HCT116 (cell line): ENCODE measurements around the gene AAMP. TPM values are rescaled to one million over a fixed set of nuclear protein-coding genes. Genes with fewer than 3 reads are reported as not detected.
A peak's percentile ranks its signal among the peaks of the same experiment; 100 is the strongest.

ENCODE experiments used
- ATAC-seq: fragments of 200-7000 bp; cut with Tn5 transposase; 2 replicates; pipeline ENCODE4 v1.9.1; 2020; ENCODE audit warnings: mild to moderate bottlenecking, moderate library complexity
- BruUV-seq: library from RNA; stranded (reverse); fragments of 400-500 nt; replicated peaks from 2 replicates; lab custom pipeline; 2021; lab: Mats Ljungman, UMichigan
- CTCF ChIA-PET: fragments of 300-600 bp; sonication (Branson Sonifier 250); formaldehyde crosslinking; loops from one replicate; lab custom pipeline; 2021; ENCODE audit warnings: antibody characterized with exemption; lab: Charles Lee
- POLR2A ChIA-PET: fragments of 300-600, 350-600 bp; sonication (Branson Sonifier 250); formaldehyde crosslinking; loops from one replicate; lab custom pipeline; 2021; ENCODE audit warnings: antibody characterized with exemption; lab: Charles Lee
- RAD21 ChIA-PET, 2 experiments: fragments of 300-600 bp; sonication (Branson Sonifier 250); formaldehyde crosslinking; loops; one replicate each; lab custom pipeline; 2023; ENCODE audit warnings: low total read pairs in 2 of 2; ENCODE audit not compliant: uncharacterized antibody in 2 of 2, unreplicated experiment in 2 of 2, low non-redundant PET in 1 of 2; lab: Charles Lee
- DNase-seq: peaks from one replicate; pipeline ENCODE4 v3.0.0-alpha.2; 2010; ENCODE audit warnings: low read depth, low spot score
- H2AFZ ChIP-seq: fragments of 200-600 bp; shearing (Covaris generic), sonication (generic); 2 replicates; pipeline ENCODE4 v1.6.1; 2017; ENCODE audit warnings: low read depth, mixed run types, mixed read lengths, antibody characterized with exemption, low read length; ENCODE audit not compliant: poor library complexity, severe bottlenecking
- H3K27ac ChIP-seq: 2 replicates; pipeline ENCODE4 v1.5.1; 2012; ENCODE audit warnings: low read depth, low read length
- H3K27me3 ChIP-seq: fragments of 200-600 bp; sonication (generic); 2 replicates; pipeline ENCODE4 v1.6.1; 2016; ENCODE audit warnings: mixed run types, low read length, mixed read lengths; ENCODE audit not compliant: insufficient read depth
- H3K36me3 ChIP-seq, 2 experiments: fragments of 200-500 bp in 1 of 2; fragments of 200-600 bp in 1 of 2; sonication (Bioruptor generic) in 1 of 2; sonication (generic) in 1 of 2; 2 replicates each; pipeline versions ENCODE4 v1.5.1 to v1.6.1; 2014 to 2016; ENCODE audit warnings: low read length in 2 of 2, inconsistent platforms in 1 of 2, mixed read lengths in 1 of 2, mixed run types in 1 of 2; ENCODE audit not compliant: insufficient read depth in 2 of 2, control insufficient read depth in 1 of 2
- H3K4me1 ChIP-seq, 2 experiments: fragments of 200-600 bp in 1 of 2; sonication (generic) in 1 of 2; 2 replicates each; pipeline versions ENCODE4 v1.5.1 to v1.6.1; 2012 to 2017; ENCODE audit warnings: low read length in 2 of 2, inconsistent platforms in 1 of 2, mild to moderate bottlenecking in 1 of 2, mixed read lengths in 1 of 2, mixed run types in 1 of 2, moderate library complexity in 1 of 2; ENCODE audit not compliant: insufficient read depth in 2 of 2, control insufficient read depth in 1 of 2
- H3K4me2 ChIP-seq: fragments of 200-600 bp; sonication (generic); 2 replicates; pipeline ENCODE4 v1.6.1; 2017; ENCODE audit warnings: mixed run types, low read length, mixed read lengths
- H3K4me3 ChIP-seq, 2 experiments: fragments of 200-600 bp in 1 of 2; sonication (generic) in 1 of 2; replicated peaks in 1 of 2; 2 replicates each; pipeline ENCODE4 v1.5.1; 2011 to 2016; ENCODE audit warnings: low read length in 2 of 2, control low read depth in 1 of 2, low read depth in 1 of 2, mild to moderate bottlenecking in 1 of 2, mixed read lengths in 1 of 2, mixed run types in 1 of 2
- H3K79me2 ChIP-seq: fragments of 200-600 bp; sonication (generic); 2 replicates; pipeline ENCODE4 v1.6.1; 2017; ENCODE audit warnings: mild to moderate bottlenecking, mixed run types, low read length, moderate library complexity, mixed read lengths; ENCODE audit not compliant: insufficient read depth
- H3K9ac ChIP-seq: fragments of 200-600 bp; sonication (generic); 2 replicates; pipeline ENCODE4 v1.6.1; 2016; ENCODE audit warnings: low read length, mixed read lengths
- H3K9me2 ChIP-seq: fragments of 200-600 bp; sonication (generic), shearing (Covaris generic); 2 replicates; pipeline ENCODE4 v1.6.1; 2017; ENCODE audit warnings: mixed run types, mild to moderate bottlenecking, moderate library complexity; ENCODE audit not compliant: insufficient read depth
- H3K9me3 ChIP-seq, 2 experiments: fragments of 200-500 bp in 1 of 2; fragments of 200-600 bp in 1 of 2; sonication (Bioruptor generic) in 1 of 2; sonication (generic) in 1 of 2; 2 replicates each; pipeline ENCODE4 v1.6.1; 2014 to 2017; ENCODE audit warnings: low read length in 2 of 2, mixed read lengths in 2 of 2, inconsistent platforms in 1 of 2, low read depth in 1 of 2, mild to moderate bottlenecking in 1 of 2, mixed run types in 1 of 2, moderate library complexity in 1 of 2; ENCODE audit not compliant: control insufficient read depth in 1 of 2, insufficient read depth in 1 of 2
- H4K20me1 ChIP-seq: fragments of 200-600 bp; sonication (generic), shearing (Covaris generic); 2 replicates; pipeline ENCODE4 v1.6.1; 2017; ENCODE audit warnings: mixed run types, mild to moderate bottlenecking, moderate library complexity; ENCODE audit not compliant: insufficient read depth
- ATF3 ChIP-seq: IDR thresholded peaks from 2 replicates; pipeline ENCODE4 v1.6.1; 2012
- CBX3 ChIP-seq: IDR thresholded peaks from 2 replicates; pipeline ENCODE4 v1.6.1; 2012; ENCODE audit warnings: low read depth
- CEBPB ChIP-seq: IDR thresholded peaks from 2 replicates; pipeline ENCODE4 v1.6.1; 2012; ENCODE audit warnings: low read depth
- CTCF ChIP-seq, 3 experiments: fragments of 200-600 bp in 1 of 3; sonication (generic) in 1 of 3; IDR thresholded peaks in 2 of 3; conservative IDR thresholded peaks in 1 of 3; 2 replicates each; pipeline ENCODE4 v1.5.1; 2012 to 2017; ENCODE audit warnings: low read depth in 2 of 3, low read length in 2 of 3, antibody characterized with exemption in 1 of 3, borderline replicate concordance in 1 of 3, control low read depth in 1 of 3, mild to moderate bottlenecking in 1 of 3, mixed read lengths in 1 of 3, mixed run types in 1 of 3, moderate library complexity in 1 of 3; ENCODE audit not compliant: insufficient read depth in 1 of 3
- EGR1 ChIP-seq: IDR thresholded peaks from 2 replicates; pipeline ENCODE4 v1.6.1; 2012; ENCODE audit warnings: low read depth
- ELF1 ChIP-seq: IDR thresholded peaks from 2 replicates; pipeline ENCODE4 v1.6.1; 2012; ENCODE audit warnings: low read depth, borderline replicate concordance
- EZH2phosphoT487 ChIP-seq: fragments of 200-600 bp; IDR thresholded peaks from 2 replicates; pipeline ENCODE4 v1.6.1; 2018; ENCODE audit warnings: antibody characterized with exemption, borderline replicate concordance
- MAX ChIP-seq: IDR thresholded peaks from 2 replicates; pipeline ENCODE4 v1.6.1; 2012
- POLR2A ChIP-seq: IDR thresholded peaks from 2 replicates; pipeline ENCODE4 v1.7.0; 2011; ENCODE audit warnings: borderline replicate concordance; ENCODE audit not compliant: insufficient read depth, insufficient read length; ENCODE audit errors: extremely low read depth
- POLR2AphosphoS5 ChIP-seq: IDR thresholded peaks from 2 replicates; pipeline ENCODE4 v1.6.1; 2011; ENCODE audit warnings: mild to moderate bottlenecking, low read depth, low read length, moderate library complexity
- RAD21 ChIP-seq: IDR thresholded peaks from 2 replicates; pipeline ENCODE4 v1.6.1; 2012; ENCODE audit warnings: low read depth, mild to moderate bottlenecking
- REST ChIP-seq: IDR thresholded peaks from 2 replicates; pipeline ENCODE4 v1.6.1; 2012; ENCODE audit warnings: low read depth
- SIN3A ChIP-seq: IDR thresholded peaks from 2 replicates; pipeline ENCODE4 v1.6.1; 2012; ENCODE audit warnings: low read depth
- TCF7L2 ChIP-seq: IDR thresholded peaks from 2 replicates; pipeline ENCODE4 v1.7.0; 2011; ENCODE audit warnings: borderline replicate concordance, inconsistent platforms; ENCODE audit not compliant: insufficient read depth, insufficient read length; ENCODE audit errors: extremely low read depth
- YY1 ChIP-seq: IDR thresholded peaks from 2 replicates; pipeline ENCODE4 v1.6.1; 2011; ENCODE audit warnings: low read length, low read depth, moderate library complexity, mild to moderate bottlenecking; ENCODE audit not compliant: insufficient replicate concordance; ENCODE audit errors: extremely low read depth
- ZBTB33 ChIP-seq: IDR thresholded peaks from 2 replicates; pipeline ENCODE4 v1.6.1; 2011; ENCODE audit warnings: mild to moderate bottlenecking, low read length, moderate library complexity; ENCODE audit not compliant: insufficient replicate concordance; ENCODE audit errors: extremely low read depth
- ZFX ChIP-seq: fragments of 450-650 bp; IDR thresholded peaks from 2 replicates; pipeline ENCODE4 v1.6.1; 2017
- ZNF274 ChIP-seq: fragments of 200-500 bp; sonication (Bioruptor generic); IDR thresholded peaks from 2 replicates; pipeline ENCODE4 v1.6.1; 2014; ENCODE audit warnings: mild to moderate bottlenecking, low read depth, low read length, inconsistent platforms
- intact Hi-C: fragments of 100-400 bp; cut with micrococcal nuclease; formaldehyde crosslinking; loops from 2 replicates; pipeline ENCODE4 v1.10.0; 2022
- total RNA-seq: library from RNA; stranded (reverse); gene quantifications from one replicate; pipeline ENCODE4 v1.2.1, GENCODE V29; 2021; ENCODE audit not compliant: unreplicated experiment

The AAMP gene
- total RNA-seq, 1 experiment from 2014 or later = 111 TPM

GRCh38 chr2:218301176-218301819, 31.4 kb upstream of the AAMP start:
- Histone ChIP-seq H3K9me2 (no peaks in the 10 kb centered on the region), H3K9me3 (no peaks in the 10 kb centered on the region), H3K27me3 (no peaks in the 10 kb centered on the region), H3K9ac (no peak overlapping the region), H4K20me1 (no peaks in the 10 kb centered on the region), H3K79me2 (no peaks in the 10 kb centered on the region), H3K27ac (no peak overlapping the region), H3K4me3 (no peak overlapping the region), H2AFZ (peak overlapping the region; percentile 55), H3K4me1 (peaks cover 16 to 30% of the 10 kb centered on the region in 2 experiments), H3K4me2 (peak overlapping the region; percentile 6; the same call in 1 of the 2 replicates), H3K36me3 (no peaks in the 10 kb centered on the region)
- peak; percentile 83 for ATAC-seq
- CTCF ChIA-PET = interaction anchor here (0.8 to 1.9 kb wide), 6 partner anchors 14 to 95 kb away, joined by 4 to 16 read pairs (median 4); partner anchors contain the start of gene CATIP
- RAD21 ChIA-PET = interaction anchor here (0.8 to 1.0 kb wide), 2 partner anchors 55 to 95 kb away, joined by 3 to 5 read pairs; partner anchors contain the start of gene CATIP (in 1 of the 2)
- DNase-seq = peak; percentile 91
- intact Hi-C loops = loop anchor here (1.0 to 2.0 kb wide), 4 partner anchors 55 to 166 kb away; partner anchors contain the start of gene CATIP
- no TSS peak for BruUV-seq
- POLR2A ChIA-PET = interaction anchor here (0.7 kb wide), 1 partner anchor 95 kb away, joined by 4 read pairs; no protein-coding TSS in a partner anchor
- TF ChIP-seq CBX3 (peak; percentile 96), EZH2phosphoT487 (no peak), TCF7L2 (no peak), ATF3 (no peak), EGR1 (no peak), ELF1 (no peak), ZFX (no peak), CEBPB (no peak), YY1 (peak; percentile 64), RAD21 (peak; percentile 98), ZBTB33 (peak; percentile 59), ZNF274 (no peak), REST (no peak), CTCF (IDR thresholded peaks at IDR 0.05 in 2 of 3, conservative IDR thresholded peaks at IDR 0.05 in 1 of 3; ENCODE audit: borderline replicate concordance in 1 of 3, insufficient read depth in 1 of 3, low read depth in 2 of 3, low read length in 2 of 3) (peak; percentile 93 to 98 (median 95)), MAX (0 out of 2 replicates have a peak, but pooled peaks have one; percentile 12), POLR2AphosphoS5 (peak; percentile 28; the same call in 1 of the 2 replicates), SIN3A (no peak), POLR2A (no peak)
